Thymus (tissue), 11 donors: ENCODE data around the gene CTCF. TPM values are rescaled to one million over a fixed set of nuclear protein-coding genes. Genes with fewer than 3 reads are reported as not detected.

Source experiments
- DNase-seq, 9 donors: peaks; one replicate each; pipeline ENCODE4 v3.0.0-alpha.2; 2013; ENCODE audit warnings: low spot score in 9 of 9, low read depth in 6 of 9, missing footprints in 1 of 9
- H3K27ac ChIP-seq, 2 donors: one replicate each; pipeline ENCODE4 v1.5.1; 2013; ENCODE audit warnings: control low read depth in 1 of 2, low read depth in 1 of 2, low read length in 1 of 2, mild to moderate bottlenecking in 1 of 2, moderate library complexity in 1 of 2
- H3K27me3 ChIP-seq, 2 donors: one replicate each; pipeline ENCODE4 v1.5.1; 2013; ENCODE audit warnings: low read length in 1 of 2; ENCODE audit not compliant: control insufficient read depth in 2 of 2, insufficient read depth in 1 of 2
- H3K36me3 ChIP-seq, 2 donors: one replicate each; pipeline ENCODE4 v1.5.1; 2013; ENCODE audit warnings: low read length in 1 of 2, mild to moderate bottlenecking in 1 of 2, moderate library complexity in 1 of 2; ENCODE audit not compliant: control insufficient read depth in 2 of 2, insufficient read depth in 2 of 2
- H3K4me1 ChIP-seq, 2 donors: one replicate each; pipeline ENCODE4 v1.5.1; 2013; ENCODE audit warnings: low read length in 2 of 2; ENCODE audit not compliant: control insufficient read depth in 2 of 2, insufficient read depth in 2 of 2
- H3K4me3 ChIP-seq, 2 donors: one replicate each; pipeline ENCODE4 v1.5.1; 2013; ENCODE audit warnings: low read length in 2 of 2, control low read depth in 1 of 2, mild to moderate bottlenecking in 1 of 2
- H3K9me3 ChIP-seq, 2 donors: one replicate each; pipeline ENCODE4 v1.5.1; 2013; ENCODE audit warnings: low read length in 1 of 2, mild to moderate bottlenecking in 1 of 2; ENCODE audit not compliant: control insufficient read depth in 2 of 2, insufficient read depth in 1 of 2
- WGBS: extraction: QIAGEN DNeasy Blood & Tissue Kit; methylation state at CpG from one replicate; pipeline ENCODE4 v1.1.7; 2013; 5-methylcytosine and 5-hydroxymethylcytosine counted together
- polyA plus RNA-seq: library from polyadenylated mRNA; stranded (reverse); fragments of 200-250 nt; gene quantifications from one replicate; pipeline ENCODE4 v1.2.3, GENCODE V29; 2013
- total RNA-seq: library from RNA; stranded (reverse); fragments of 120-200 nt; gene quantifications from one replicate; pipeline ENCODE4 v1.2.4, GENCODE V29; 2013
- donor health status: healthy.

CTCF gene
- total and polyA plus RNA-seq, 2 donors: 44.5 to 61.0 TPM

- peaks cover 65 to 80% of the 10 kb centered on the region in 2 donors for H3K36me3 ChIP-seq
- no peak for DNase-seq
- H3K4me1 ChIP-seq: peaks cover 6 to 25% of the 10 kb centered on the region in 2 donors
- WGBS: 95% methylated on average over 34 of the region's 34 CpGs
- H3K9me3 ChIP-seq: no peaks in the 10 kb centered on the region
- H3K27me3 ChIP-seq: peaks cover 0 to 36% of the 10 kb centered on the region in 2 donors
- H3K4me3 ChIP-seq: no peak overlapping the region
- no peak overlapping the region for H3K27ac ChIP-seq
Measured at GRCh38 chr16:67649494-67649931, 87.2 kb downstream of the CTCF start.

- H3K9me3 ChIP-seq: no peaks in the 10 kb centered on the region
- WGBS: 95% methylated on average over 8 of the region's 8 CpGs
- H3K36me3 ChIP-seq: peaks cover 70 to 85% of the 10 kb centered on the region in 2 donors
- no peak for DNase-seq
- no peak overlapping the region for H3K4me3 ChIP-seq
- peaks cover 0 to 36% of the 10 kb centered on the region in 2 donors for H3K27me3 ChIP-seq
- peaks cover 6 to 23% of the 10 kb centered on the region in 2 donors for H3K4me1 ChIP-seq
- no peak overlapping the region for H3K27ac ChIP-seq
Measured at GRCh38 chr16:67650023-67650422, 87.7 kb downstream of the CTCF start.

- Histone ChIP-seq H3K27me3 (peaks cover 0 to 32% of the 10 kb centered on the region in 2 donors), H3K36me3 (peaks cover 79 to 95% of the 10 kb centered on the region in 2 donors), H3K9me3 (no peaks in the 10 kb centered on the region), H3K4me1 (peaks cover 0 to 13% of the 10 kb centered on the region in 2 donors), H3K27ac (no peak overlapping the region), H3K4me3 (no peak overlapping the region)
- no peak for DNase-seq
- 95% methylated on average over 7 of the region's 7 CpGs for WGBS
Measured at GRCh38 chr16:67651039-67651438, 88.7 kb downstream of the CTCF start.

GRCh38 chr16:67651847-67652246, 89.5 kb downstream of the CTCF start:
- Histone ChIP-seq H3K4me3 (no peak overlapping the region), H3K27ac (no peak overlapping the region), H3K4me1 (peaks cover 0 to 6% of the 10 kb centered on the region in 2 donors), H3K36me3 (peaks cover 79 to 99% of the 10 kb centered on the region in 2 donors), H3K9me3 (no peaks in the 10 kb centered on the region), H3K27me3 (peaks cover 0 to 32% of the 10 kb centered on the region in 2 donors)
- DNase-seq: no peak
- 96% methylated on average over 4 of the region's 4 CpGs for WGBS

GRCh38 chr16:67652578-67653127, 90.3 kb downstream of the CTCF start:
- Histone ChIP-seq H3K4me1 (peaks cover 0 to 6% of the 10 kb centered on the region in 2 donors), H3K9me3 (no peaks in the 10 kb centered on the region), H3K27me3 (peaks cover 0 to 28% of the 10 kb centered on the region in 2 donors), H3K4me3 (no peak overlapping the region), H3K27ac (no peak overlapping the region), H3K36me3 (peaks cover 80 to 99% of the 10 kb centered on the region in 2 donors)
- DNase-seq: peak in 1 of 9 donors; percentile 27
- WGBS: 91% methylated on average over 59 of the region's 59 CpGs

GRCh38 chr16:67653128-67653788, 90.9 kb downstream of the CTCF start:
- Histone ChIP-seq H3K4me1 (peaks cover 0 to 6% of the 10 kb centered on the region in 2 donors), H3K27me3 (peaks cover 0 to 28% of the 10 kb centered on the region in 2 donors), H3K4me3 (no peak overlapping the region), H3K36me3 (peaks cover 83 to 99% of the 10 kb centered on the region in 2 donors), H3K27ac (no peak overlapping the region), H3K9me3 (no peaks in the 10 kb centered on the region)
- DNase-seq: no peak
- WGBS: 96% methylated on average over 68 of the region's 68 CpGs

- Histone ChIP-seq H3K36me3 (peaks cover 82 to 96% of the 10 kb centered on the region in 2 donors), H3K4me3 (no peak overlapping the region)
- 91% methylated on average over 25 of the region's 25 CpGs for WGBS
Measured at GRCh38 chr16:67653789-67654402, 91.6 kb downstream of the CTCF start.

GRCh38 chr16:67654403-67654911, 92.1 kb downstream of the CTCF start:
- Histone ChIP-seq H3K27me3 (peaks cover 0 to 18% of the 10 kb centered on the region in 2 donors), H3K4me3 (no peak overlapping the region), H3K36me3 (peaks cover 76 to 90% of the 10 kb centered on the region in 2 donors), H3K9me3 (no peaks in the 10 kb centered on the region), H3K27ac (no peak overlapping the region), H3K4me1 (peaks cover 7 to 15% of the 10 kb centered on the region in 2 donors)
- no peak for DNase-seq
- WGBS: 96% methylated on average over 30 of the region's 30 CpGs

More at GRCh38 chr16:67653789-67654402, 91.6 kb downstream of the CTCF start:
- Histone ChIP-seq H3K27me3 (peaks cover 0 to 23% of the 10 kb centered on the region in 2 donors), H3K9me3 (no peaks in the 10 kb centered on the region), H3K27ac (no peak overlapping the region), H3K4me1 (peaks cover 2 to 9% of the 10 kb centered on the region in 2 donors)
- DNase-seq: no peak

- H3K27me3 ChIP-seq: peaks cover 0 to 12% of the 10 kb centered on the region in 2 donors
- H3K9me3 ChIP-seq: no peaks in the 10 kb centered on the region
- DNase-seq: no peak
- H3K27ac ChIP-seq: no peak overlapping the region
- peaks cover 67 to 81% of the 10 kb centered on the region in 2 donors for H3K36me3 ChIP-seq
- H3K4me3 ChIP-seq: no peak overlapping the region
- WGBS: 92% methylated on average over 4 of the region's 4 CpGs
- peaks cover 8 to 19% of the 10 kb centered on the region in 2 donors for H3K4me1 ChIP-seq
Measured at GRCh38 chr16:67655363-67655762, 93.0 kb downstream of the CTCF start.
